ENCODE results near the gene GTF3C1.

Gene GTF3C1

GRCh38 chr16:27486760-27487159, 63.0 kb downstream of the GTF3C1 start:
- DNase-seq (ENCODE audit: low read depth): no peak

DNA sequence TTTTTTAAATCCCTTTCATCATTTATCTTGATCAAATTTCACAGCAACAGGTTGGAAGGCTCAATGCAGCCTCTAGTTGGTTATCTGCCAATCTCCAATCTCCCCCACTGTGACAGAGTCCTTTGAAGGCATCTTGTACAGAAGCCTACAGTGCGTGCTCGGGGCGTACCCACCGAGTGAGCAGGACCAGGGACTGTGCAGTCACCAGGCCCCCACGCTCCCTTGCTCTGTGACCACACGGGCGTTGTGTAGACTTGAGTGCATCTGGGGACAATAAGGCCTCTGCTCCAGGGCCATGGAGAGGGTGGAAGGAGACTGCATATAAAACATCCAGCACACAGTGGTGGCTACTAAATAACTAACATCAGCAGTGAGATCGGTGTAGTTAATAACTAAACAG, 63.4 kb downstream of the GTF3C1 start:
- DNase-seq (ENCODE audit: low read depth): no peak

DNA sequence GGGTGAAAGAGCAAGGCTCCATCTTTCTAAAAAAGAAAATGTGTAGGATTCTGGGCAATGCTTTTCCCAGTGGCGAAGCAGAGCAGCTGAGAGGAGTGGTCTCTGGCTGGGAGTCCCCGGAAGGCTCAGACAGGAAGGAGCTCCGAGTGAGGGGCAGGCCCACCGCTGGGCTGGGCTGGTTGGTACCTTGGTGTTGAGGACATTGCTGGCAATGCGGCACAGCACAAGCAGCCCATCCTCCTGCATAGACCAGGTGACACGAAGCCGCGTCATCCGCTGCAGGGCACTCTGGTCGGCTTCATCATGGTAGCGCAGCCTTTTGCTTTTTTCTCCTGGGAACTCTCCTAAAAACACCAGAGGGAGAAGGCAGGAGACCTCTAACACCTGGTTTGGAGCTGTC, 63.9 kb downstream of the GTF3C1 start:
- DNase-seq (ENCODE audit: low read depth): no peak

DNA sequence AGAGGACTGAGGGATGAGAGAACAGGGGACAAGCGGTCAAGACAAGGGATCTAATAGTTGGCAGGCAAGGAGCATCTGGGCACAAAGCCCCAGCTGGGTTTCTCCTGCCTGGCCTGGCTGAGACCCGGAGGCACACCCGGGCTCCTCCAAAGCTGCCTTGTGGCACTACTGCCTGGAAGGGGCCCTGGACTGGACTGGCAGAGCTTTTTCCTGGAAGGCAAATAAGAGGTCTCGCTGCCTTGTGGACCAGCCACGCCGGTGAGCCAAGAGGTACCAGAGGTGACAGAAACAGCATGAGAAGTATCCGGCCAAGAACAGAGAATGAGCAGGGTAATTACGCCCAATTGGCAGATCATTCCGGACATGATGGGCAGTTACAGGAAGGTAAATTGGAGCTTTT, 64.6 kb downstream of the GTF3C1 start:
- no peak for DNase-seq (ENCODE audit: low read depth)

GRCh38 chr16:27483624-27484023, 66.1 kb downstream of the GTF3C1 start:
- DNase-seq (ENCODE audit: low read depth): no peak

DNA sequence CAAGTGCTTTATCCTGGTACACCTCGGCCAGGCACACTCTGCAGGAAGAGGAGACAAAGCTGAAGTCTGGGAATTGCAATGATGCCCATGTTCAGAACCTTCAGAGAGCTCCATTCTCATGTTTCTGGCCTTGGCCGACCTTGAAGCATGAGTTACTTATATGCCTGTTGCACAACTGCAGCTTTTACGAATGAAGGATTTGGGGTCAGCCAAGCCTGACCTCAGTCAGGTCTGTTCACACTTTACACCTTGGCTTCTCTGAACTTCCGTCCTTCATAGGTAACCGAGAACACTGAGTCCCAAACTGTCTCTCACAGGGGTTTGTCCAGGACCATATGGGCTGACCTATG, 66.7 kb downstream of the GTF3C1 start:
- no peak for DNase-seq (ENCODE audit: low read depth)

DNA sequence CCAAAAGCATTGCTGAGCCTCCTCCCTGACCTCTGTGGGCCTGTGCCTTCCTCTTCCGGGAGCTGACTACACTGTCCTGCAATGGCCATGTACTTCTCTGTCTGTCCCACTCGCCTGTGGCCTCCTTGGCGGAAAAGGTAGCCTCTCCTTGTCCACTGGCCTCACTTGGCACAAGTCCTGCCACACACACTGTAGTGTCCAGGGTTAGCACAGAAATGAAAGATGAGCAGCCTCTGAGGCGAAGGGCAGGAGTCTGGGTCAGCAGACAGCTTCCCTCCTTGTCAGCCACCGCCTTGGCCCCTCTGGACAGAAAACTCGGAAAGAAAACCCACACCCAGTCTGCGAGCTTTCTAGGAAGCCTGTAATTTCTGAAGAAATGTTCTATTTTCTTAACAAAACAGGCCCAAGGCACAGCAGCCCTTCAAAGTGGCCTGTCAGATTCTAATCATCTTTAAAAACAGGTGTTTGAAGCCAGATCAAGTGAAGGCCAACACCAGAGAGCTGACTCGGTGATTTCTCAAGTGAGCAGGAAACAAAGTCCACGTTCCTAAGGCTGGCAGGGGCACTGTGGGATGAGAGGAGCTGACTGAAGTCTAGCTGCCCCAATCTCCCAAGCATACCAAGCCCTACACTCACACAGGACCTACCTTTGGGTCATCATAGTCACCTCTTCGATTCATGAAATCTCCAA, 67.2 kb downstream of the GTF3C1 start:
- no peak for DNase-seq (ENCODE audit: low read depth)

DNA sequence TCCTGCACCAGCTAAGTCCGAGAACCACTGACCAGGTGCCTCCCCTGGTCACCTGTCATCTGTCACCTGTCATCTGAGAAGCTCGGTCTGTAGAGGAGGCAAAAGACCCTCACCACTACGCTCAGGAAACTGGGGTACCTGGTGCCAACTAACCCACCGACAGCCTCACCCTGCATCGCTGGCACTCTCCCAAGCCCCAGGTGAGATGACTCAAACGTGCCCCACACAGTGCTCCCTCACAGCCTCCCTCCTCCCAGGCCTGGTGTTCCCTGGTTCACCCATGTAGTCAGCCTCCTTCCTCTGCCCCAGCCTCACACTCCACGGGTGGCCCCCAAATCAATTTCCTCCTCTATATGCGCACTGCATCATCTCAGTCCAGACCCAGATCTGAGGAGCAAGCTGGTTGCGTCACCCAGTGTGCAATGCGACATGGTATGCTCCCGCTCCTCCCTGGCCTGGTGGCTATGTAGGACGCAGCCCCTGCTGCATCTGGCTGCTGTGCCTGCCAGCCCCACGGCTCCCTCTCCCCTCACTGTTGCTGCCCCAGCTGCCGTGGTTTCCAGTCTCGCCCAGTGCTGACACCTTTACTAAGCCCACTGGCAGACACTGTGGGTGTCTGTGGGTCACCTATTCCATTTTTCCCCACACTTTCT, 68.3 kb downstream of the GTF3C1 start:
- DNase-seq (ENCODE audit: low read depth): no peak

DNA sequence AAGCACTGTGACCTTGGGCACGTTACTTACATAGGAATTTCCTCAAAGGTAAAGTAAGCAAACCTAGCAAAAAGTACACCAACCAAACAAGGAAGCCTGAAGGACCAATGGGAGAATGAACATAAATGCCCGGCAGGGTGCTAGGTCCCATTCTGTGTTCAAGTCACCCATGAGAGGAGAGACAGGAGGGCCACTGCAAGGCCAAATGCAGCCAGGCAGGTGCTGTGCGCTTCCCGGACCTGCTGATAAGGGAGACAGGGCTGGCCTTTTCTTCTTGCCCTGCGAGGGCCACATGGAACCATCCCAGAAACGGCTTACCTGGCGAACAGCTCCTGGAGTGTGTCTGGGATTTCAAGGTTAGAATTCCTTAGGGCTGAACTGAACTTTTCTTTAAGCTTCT, 69.0 kb downstream of the GTF3C1 start:
- DNase-seq (ENCODE audit: low read depth): no peak

GRCh38 chr16:27476240-27476639, 73.5 kb downstream of the GTF3C1 start:
- DNase-seq (ENCODE audit: low read depth): no peak

GRCh38 chr16:27475561-27475960, 74.2 kb downstream of the GTF3C1 start:
- DNase-seq (ENCODE audit: low read depth): peak; percentile 57

- DNase-seq (ENCODE audit: low read depth): no peak
Measured at GRCh38 chr16:27474921-27475320, 74.8 kb downstream of the GTF3C1 start.

DNA sequence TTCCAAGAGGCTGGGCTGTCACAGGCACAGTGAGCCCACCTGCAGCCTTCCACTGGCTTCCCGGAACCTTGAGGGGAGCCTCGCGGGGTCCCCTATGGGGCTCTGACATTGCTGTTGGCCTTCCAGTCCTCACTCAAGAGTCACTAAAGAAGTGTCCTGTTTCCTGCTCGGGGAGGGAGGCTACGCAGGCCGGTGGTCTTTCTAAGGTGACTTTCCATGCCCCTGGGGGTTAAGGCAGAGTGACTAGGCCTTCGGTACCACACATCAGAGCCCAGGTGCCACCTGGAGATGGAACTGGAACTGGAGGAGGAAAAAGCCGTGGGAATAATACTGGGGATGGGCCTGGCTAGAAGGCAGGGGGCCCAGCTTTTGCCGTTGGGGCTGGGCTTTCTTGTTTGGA, 75.7 kb downstream of the GTF3C1 start:
- DNase-seq (ENCODE audit: low read depth): no peak

- DNase-seq (ENCODE audit: low read depth): no peak
Measured at GRCh38 chr16:27473101-27473900, 76.4 kb downstream of the GTF3C1 start.

GRCh38 chr16:27472091-27473020, 77.4 kb downstream of the GTF3C1 start:
- no peak for DNase-seq (ENCODE audit: low read depth)

DNA sequence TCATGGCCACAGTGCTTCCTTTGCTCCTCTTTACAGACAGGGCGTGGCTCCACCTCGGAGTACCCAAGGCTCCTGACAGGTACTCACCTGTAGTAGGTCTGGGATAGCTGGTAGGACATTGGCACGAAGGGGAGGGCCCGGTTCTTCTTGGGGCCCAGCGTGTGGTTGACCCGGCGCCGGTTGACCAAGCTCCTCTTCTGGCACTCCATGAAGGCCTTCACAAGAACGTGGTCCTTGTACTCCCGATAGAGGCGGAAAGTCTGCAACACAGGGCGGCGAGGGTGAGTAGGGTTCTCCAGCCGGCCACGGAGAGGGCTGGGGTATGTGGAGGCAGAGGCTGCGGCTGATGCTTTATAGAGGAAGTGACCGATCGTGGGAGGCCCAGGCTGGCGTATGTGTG, 78.1 kb downstream of the GTF3C1 start:
- no peak for DNase-seq (ENCODE audit: low read depth)

DNA sequence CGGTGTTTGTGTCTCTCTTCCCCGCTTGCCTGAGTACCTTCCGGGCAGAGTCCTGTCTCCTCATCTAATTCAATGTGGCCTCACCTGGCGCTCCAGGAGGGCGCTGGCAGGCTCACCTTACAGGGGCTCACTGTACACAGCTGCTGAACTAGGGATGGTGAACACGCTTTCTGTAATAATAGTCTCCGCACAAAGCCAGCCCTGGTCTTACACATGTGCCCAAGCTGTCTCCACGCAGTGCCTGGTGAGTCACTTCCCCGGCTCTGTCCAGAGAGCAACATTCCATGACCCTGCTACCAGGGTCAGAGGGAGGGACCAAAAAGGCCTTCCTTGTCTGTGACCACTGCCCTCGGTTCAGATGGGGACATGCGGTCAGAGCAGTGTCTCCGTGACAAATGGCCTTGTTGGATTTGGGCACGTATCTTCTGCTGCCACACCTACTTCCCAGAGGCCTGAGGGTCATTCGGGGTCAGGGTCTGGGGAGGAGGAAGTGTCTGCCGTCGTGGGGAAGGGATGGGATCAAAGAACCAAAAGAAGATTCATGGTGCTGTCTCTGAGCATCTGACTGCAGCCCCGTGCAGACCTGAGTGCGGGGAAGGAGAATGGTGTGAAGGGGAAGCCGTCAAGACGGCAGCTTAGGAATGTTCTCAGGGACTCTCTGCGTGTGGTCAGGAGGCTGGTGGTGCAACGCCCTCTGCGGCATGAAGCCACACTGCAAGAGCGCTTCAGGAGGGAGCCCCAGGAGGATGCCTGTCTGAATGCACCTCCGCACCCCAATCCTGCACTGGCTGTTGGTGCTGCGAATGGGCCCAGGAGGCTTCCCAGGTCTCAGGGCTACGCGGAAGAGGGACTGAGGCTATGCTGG, 78.9 kb downstream of the GTF3C1 start:
- DNase-seq (ENCODE audit: low read depth): peak; percentile 51

DNA sequence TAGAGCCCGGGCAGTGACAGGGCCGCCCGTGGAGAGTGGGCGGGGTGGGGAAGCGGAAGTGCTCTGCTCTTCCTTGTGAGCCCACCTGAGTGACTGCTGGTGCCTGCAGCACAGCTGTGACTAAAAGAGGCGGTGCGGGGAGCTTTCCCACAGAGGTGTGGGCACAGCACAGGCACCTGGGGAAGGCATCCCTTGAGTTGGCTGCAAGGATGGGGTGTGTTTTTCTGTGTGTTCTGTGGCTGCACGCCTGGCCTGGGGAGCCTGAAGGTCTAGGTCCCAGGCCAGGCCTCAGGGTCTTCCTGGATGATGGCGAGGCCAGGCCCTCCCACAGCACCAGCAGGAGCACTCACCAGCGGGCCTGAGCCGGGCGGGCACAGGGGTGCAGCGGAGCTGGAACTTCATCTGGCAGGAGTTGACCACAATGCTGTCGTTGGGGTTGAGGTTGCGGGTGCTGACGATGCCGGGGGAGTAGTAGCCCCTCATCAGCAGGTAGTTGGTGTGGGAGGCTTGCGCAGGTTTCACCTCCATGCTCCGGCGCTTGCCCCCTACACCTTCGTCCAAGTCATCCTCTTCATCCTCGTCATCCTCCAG, 80.7 kb downstream of the GTF3C1 start:
- no peak for DNase-seq (ENCODE audit: low read depth)

GRCh38 chr16:27465483-27465879, 84.2 kb downstream of the GTF3C1 start:
- no peak for DNase-seq (ENCODE audit: low read depth)

GRCh38 chr16:27464626-27465482, 84.9 kb downstream of the GTF3C1 start:
- no peak for DNase-seq (ENCODE audit: low read depth)
